ENCODE measurements around the gene KIAA0586. TPM values are rescaled to one million over a fixed set of nuclear protein-coding genes. Genes with fewer than 3 reads are reported as not detected.

KIAA0586 gene
- total RNA-seq, 4 donors from 2014 or later = 3.6 to 37.5 (median 15.0) TPM

DNA sequence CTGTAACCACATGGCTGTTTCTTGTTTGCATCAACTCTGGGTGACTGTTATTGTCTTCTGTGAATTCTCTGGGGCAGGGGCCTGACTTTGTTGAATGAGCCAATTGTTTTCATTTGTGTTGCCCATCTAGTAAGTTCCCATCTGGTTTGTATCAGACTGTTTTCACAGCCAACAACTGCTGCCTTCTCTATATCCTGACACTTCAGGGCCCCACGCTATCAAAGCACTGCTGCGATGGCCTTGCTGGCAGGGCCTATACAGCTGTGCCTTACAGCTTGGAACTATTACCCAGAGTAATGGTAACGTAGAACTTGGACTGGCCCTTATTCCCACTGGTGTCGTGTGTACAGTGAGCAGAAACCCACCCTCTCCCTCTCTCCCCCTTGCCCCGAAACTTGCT is 105.9 kb downstream of the KIAA0586 start:
- Histone ChIP-seq H3K36me3 (no peaks in the 10 kb centered on the region), H3K4me3 (no peak overlapping the region), H3K27me3 (no peaks in the 10 kb centered on the region), H3K4me1 (no peaks in the 10 kb centered on the region), H3K27ac (no peak overlapping the region), H3K9me3 (no peaks in the 10 kb centered on the region)
- no peak for DNase-seq
- TF ChIP-seq, protein P1, sequence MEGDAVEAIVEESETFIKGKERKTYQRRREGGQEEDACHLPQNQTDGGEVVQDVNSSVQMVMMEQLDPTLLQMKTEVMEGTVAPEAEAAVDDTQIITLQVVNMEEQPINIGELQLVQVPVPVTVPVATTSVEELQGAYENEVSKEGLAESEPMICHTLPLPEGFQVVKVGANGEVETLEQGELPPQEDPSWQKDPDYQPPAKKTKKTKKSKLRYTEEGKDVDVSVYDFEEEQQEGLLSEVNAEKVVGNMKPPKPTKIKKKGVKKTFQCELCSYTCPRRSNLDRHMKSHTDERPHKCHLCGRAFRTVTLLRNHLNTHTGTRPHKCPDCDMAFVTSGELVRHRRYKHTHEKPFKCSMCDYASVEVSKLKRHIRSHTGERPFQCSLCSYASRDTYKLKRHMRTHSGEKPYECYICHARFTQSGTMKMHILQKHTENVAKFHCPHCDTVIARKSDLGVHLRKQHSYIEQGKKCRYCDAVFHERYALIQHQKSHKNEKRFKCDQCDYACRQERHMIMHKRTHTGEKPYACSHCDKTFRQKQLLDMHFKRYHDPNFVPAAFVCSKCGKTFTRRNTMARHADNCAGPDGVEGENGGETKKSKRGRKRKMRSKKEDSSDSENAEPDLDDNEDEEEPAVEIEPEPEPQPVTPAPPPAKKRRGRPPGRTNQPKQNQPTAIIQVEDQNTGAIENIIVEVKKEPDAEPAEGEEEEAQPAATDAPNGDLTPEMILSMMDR (IDR thresholded peaks at IDR 0.05) = no peak
- no peak for TF ChIP-seq POLR2A (IDR thresholded peaks at IDR 0.05)
- intact Hi-C loops (cut with DNase I; ENCODE audit: low total_unique reads) = no loop called here

DNA sequence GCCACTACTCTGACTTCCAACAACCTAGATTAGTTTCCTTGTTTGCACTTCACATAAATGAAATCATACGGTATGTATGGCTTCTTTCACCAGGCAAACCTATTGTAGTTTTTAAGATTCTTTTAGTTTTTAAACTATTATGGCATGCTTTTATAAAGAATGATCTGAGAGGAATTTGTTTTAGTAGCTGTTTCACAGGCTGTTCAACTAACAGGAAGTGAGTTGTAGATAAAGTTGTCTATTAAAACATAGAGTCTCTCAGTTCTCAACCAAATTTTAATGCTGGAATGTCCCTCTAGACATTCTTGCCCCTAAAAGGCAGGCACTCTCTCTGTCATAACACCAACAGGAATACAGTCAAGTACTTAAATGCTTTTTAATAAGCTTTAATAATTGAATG is 107.5 kb downstream of the KIAA0586 start:
- no peak for DNase-seq
- no peak overlapping the region for H3K27ac ChIP-seq
- no peaks in the 10 kb centered on the region for H3K36me3 ChIP-seq
- intact Hi-C loops (cut with DNase I; ENCODE audit: low total_unique reads) = no loop called here
- H3K27me3 ChIP-seq = no peaks in the 10 kb centered on the region
- H3K4me3 ChIP-seq = no peak overlapping the region
- H3K9me3 ChIP-seq = no peaks in the 10 kb centered on the region
- TF ChIP-seq, protein P1 (IDR thresholded peaks at IDR 0.05) = no peak
- TF ChIP-seq POLR2A (IDR thresholded peaks at IDR 0.05) = no peak
- H3K4me1 ChIP-seq = no peaks in the 10 kb centered on the region

DNA sequence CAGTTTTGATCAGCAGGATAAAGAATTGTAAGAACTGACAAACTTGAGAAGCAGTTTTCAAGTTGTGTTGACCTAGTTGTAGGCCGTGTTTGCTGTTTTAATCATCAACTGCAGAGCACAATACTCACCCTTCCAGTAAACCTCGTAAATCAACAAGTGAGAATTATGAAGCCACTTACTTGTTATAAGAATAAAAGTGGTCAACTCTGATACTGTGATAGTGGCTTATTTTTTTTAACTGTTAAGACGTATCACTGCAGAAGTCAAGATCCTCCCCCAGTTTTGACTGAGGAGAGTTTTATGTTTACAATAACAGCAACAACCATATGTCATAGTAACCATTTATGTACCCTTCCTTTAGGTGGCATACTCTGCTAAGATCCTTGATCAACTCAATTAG is 109.5 kb downstream of the KIAA0586 start:
- H3K27me3 ChIP-seq = no peaks in the 10 kb centered on the region
- intact Hi-C loops (cut with DNase I; ENCODE audit: low total_unique reads) = no loop called here
- H3K27ac ChIP-seq = no peak overlapping the region
- DNase-seq = no peak
- no peaks in the 10 kb centered on the region for H3K36me3 ChIP-seq
- no peak overlapping the region for H3K4me3 ChIP-seq
- TF ChIP-seq, protein P1 (IDR thresholded peaks at IDR 0.05) = no peak
- TF ChIP-seq POLR2A (IDR thresholded peaks at IDR 0.05) = no peak
- H3K4me1 ChIP-seq = no peaks in the 10 kb centered on the region
- H3K9me3 ChIP-seq = no peaks in the 10 kb centered on the region

DNA sequence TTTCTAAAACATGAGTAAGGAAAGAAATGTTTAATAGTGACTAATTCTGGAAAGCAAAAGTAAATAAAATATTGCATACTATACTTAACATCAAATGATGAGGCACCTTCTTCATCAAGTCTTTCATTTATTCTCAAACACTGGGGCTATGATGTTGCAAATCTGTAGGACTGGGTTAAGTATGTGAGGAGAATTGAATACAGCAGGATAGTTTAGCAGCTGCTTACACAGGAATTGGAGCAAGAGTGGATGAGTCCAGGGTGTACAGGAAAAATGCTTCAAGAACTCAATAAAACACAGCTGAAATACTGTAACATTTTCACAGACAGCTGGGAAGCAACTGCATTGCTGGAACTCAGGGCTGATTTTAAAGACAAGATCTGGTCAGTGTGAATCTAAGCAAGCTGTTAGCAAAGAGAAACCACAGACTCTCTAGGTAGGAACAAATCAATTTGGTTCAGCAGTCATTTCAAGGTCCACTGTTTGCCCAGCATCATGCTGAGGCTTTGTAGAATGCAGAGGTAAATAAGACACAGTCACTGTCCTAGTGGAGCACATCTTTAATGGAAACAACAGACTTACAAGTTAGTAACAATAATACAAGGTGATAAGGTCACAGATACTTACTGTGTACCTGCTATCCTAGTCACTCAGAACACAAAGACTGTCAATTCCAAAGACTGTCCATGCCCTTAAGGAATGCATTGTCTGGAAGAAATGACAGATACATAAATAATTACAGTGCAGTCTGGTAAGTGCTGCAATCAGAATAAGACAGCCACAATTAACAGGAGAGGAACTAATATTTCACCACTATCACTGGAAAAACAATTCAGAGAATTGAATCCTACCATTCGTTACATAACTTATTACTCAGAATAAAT is 113.5 kb downstream of the KIAA0586 start:
- Histone ChIP-seq H3K27me3 (no peaks in the 10 kb centered on the region), H3K4me1 (no peaks in the 10 kb centered on the region), H3K27ac (no peak overlapping the region), H3K36me3 (no peaks in the 10 kb centered on the region), H3K9me3 (no peaks in the 10 kb centered on the region), H3K4me3 (no peak overlapping the region)
- DNase-seq = no peak
- intact Hi-C loops (cut with DNase I; ENCODE audit: low total_unique reads) = no loop called here
- TF ChIP-seq, protein P1 (IDR thresholded peaks at IDR 0.05) = no peak
- no peak for TF ChIP-seq POLR2A (IDR thresholded peaks at IDR 0.05)

DNA sequence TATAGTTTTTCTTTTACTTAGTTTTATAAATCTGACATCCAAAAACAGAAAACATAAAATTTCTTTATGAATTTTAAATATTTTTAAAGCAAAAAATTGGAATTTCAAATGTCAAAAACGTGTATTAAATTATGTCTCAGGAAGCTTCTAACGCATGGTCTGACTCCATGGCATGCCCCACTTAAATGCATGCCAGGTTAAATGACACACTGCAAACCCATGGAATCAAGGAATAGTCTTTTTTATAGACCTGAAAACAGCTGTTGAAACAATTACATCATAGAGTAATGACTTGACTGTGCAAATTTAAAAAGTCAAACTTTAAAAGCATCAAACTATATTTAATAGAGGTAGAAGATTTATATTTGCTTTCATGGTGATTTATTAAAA is 114.1 kb downstream of the KIAA0586 start:
- no peak overlapping the region for H3K27ac ChIP-seq
- no peak for TF ChIP-seq POLR2A (IDR thresholded peaks at IDR 0.05)
- TF ChIP-seq, protein P1 (IDR thresholded peaks at IDR 0.05) = no peak
- H3K27me3 ChIP-seq = no peaks in the 10 kb centered on the region
- no peak overlapping the region for H3K4me3 ChIP-seq
- H3K9me3 ChIP-seq = no peaks in the 10 kb centered on the region
- H3K36me3 ChIP-seq = no peaks in the 10 kb centered on the region
- H3K4me1 ChIP-seq = no peaks in the 10 kb centered on the region
- DNase-seq = no peak
- intact Hi-C loops (cut with DNase I; ENCODE audit: low total_unique reads) = no loop called here
